ENCODE data around the gene DGKE.

Gene DGKE

DNA sequence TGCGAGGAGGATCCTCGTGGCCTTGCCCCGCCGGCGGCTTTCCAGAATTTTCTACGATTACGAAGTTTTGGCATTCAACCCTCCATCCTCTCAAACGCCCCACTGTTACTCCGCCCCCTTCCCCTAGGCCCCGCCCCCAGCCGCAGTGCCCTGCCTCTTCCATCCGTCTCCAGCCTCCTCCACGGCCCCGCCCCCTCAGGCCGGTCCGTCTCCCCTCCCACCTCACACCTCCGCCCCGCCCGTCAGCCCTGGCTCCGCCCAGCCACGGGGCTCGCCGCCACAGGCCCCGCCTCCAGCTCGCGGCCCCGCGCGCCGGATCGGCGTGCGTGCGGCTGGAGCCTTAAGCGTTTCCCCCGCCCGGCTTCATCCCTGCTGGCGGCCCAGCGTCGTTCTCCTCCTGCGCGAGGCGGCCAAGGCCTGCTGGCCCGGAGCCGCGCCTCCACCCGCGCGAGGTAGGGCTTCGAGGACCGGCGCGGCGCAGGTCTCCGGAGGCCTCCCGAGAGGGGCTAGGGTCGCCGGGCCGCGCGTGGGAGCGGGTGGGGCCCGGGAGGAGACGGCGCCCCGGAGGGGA is at the start of gene DGKE, which contains the start of gene C17orf67:
Gene DGKE (plus strand): TSS at position 343 of the 571 bp plus-strand sequence. CDS start 645 bp downstream, outside the sequence.
Gene C17orf67 (minus strand): TSS at position 112 of the 571 bp plus-strand sequence. CDS start 18,110 bp downstream, outside the sequence.
- peak; percentile 98 for DNase-seq

DNA sequence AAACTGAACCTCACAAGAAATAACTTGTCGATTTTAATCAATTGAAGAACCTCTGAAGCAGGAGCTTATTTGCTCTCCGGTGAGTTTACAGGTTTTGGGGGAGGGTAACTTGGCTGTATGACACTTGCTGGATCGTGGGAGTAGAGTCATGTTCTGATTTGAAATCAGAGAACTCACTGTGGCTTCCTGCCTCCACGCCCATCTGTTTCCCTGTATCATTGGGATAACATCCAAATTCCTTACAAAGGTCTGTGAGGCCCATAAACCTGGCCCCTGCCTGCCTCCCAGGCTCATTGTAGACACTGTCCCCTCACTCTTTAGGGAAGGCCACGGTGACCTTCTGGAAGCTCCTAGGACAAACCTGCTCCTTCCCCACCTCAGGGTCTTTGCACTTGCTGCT is 48.5 kb upstream of the DGKE start:
- peak; percentile 21 for DNase-seq

DNA sequence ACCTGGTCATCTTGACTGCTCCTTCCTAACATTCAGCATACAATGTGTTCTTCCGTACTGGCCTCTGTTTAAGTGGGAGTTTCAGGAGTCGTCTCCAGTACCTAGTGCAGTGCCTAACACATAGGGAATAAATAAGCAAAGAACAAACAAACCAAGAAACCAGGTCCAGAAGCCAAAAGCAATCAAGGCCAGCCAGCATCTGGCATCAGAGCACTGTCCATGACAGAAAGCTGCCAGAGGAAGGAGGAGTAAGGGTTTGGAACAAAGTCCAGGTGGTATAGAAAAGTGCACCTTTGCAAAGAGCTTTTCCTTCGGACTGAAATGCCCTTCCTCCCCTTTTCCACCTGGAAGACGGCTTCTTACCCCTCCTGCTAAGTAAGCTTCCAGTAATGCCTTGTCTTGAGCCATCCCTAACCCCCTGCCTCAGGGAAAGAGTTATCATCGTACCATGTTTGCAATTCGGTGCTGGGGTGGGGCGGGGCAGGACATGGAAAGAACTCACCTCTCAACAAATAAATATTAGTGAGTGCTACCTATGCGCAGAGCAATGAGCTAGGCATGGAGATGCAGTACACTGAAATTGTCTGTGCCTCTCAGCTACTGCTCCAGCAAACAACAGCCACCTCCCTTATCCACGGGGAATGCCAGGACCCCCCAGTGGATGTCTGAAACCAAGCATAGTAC is 47.8 kb upstream of the DGKE start:
- DNase-seq = no peak

DNA sequence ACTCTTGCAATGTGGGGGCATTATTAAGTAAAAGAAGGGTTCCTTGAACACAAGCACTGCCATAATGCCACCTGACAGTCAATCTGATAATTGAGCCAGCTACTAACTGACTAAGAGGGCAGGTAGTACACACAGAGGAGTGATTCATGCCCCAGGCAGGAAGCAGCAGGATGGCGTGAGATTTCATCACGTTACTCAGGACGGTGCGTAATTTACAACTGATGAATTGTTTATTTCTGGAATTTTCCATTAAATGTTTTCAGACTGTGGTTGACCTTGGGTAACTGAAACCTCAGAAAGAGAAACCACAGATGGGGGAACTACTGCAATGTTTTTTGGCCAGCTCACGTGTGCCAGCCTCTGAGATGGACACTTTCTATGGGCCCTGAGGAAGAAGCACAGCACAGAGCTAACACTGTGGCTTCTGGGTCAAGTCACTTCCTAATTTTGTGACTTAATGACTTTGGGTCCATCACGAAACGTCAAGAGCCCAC is 46.9 kb upstream of the DGKE start:
- DNase-seq = peak; percentile 69

GRCh38 chr17:56792267-56792666 is 41.7 kb upstream of the DGKE start:
- no peak for DNase-seq

DNA sequence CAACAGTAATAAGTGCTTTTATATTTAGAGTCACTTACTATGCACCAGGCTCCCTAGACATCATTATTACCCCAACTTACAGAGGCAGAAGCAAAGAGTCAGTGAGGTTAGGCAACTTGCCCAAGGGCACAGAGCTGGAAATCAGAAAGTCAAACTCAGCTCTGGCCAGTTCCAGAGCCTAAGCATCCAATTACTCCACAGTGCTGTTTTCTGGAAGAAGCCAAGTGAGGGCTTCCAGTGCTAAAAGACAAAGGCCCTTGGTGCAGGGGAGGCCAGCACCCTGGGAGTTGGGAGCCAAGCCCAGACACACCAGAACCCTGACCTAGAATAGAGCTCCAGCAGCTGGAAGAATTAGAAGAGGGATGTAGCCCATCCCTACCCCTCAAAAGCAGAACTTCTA is 40.4 kb upstream of the DGKE start:
- no peak for DNase-seq

DNA sequence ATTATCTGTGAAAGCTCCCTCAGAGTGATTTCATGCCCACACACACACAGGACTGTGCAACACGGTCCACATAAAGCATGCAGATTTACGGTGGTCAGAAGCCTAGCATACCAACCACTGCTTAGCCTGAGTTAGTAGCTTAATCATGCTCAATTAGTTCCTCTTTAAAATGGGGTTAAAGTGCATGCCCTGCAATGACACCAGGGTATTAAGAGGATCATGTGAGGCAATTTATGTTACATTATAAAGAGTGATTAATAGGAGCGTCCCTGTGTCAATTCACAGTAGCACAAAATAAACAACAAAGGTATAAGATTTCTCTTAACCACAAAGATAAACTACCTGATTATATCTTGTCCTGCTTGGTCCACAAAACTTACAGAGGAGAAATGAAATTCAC is 40.0 kb upstream of the DGKE start:
- no peak for DNase-seq

DNA sequence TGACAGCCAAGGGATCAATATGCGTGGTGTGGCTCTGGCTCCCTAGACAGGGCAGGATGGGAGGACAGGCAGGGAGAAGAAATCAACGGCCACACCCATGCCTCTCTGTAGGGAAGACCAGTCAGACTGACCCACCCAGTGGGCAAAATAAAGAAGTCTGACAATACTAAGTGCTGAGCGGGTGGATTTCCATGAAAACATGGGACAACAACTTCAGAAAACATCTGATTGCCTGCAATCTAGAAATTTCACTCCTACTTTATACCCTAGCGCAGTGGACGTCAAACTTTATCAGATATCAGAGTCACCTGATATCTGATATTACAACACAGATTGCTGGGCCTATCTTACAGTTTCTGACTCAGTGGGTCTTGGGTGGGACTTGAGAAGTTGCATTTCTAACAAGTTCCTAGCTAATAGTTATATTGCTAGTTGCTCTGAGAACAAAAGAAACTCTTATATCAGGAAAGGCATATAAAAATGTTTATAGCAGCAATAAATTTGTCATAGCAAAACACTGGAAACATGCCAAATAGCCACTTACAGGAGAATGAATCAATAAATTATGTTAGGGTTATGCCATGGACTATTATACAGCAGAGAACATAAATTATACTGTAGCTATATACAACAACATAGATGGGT is 38.6 kb upstream of the DGKE start:
- DNase-seq = peak; percentile 12

DNA sequence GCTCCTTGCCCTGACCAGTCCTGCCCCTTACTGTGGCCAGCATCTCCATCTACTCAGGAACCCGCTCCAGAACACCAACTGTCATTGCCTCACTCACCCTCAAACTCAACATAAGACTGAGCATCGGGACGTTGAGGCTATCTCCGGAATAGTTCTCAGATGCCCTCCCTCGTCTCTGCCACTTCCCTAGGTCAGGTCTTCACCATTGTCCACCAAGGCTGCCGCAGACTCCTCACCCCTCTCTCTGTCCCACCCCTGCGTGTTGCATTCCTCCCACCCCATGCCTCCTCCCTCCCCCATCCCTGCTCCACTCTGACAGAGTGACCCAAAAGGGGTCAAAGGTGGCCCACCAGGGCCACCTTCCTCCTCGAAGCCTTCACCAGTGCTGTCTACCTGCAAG is 37.4 kb upstream of the DGKE start:
- no peak for DNase-seq

- peak; percentile 61 for DNase-seq
Observed at GRCh38 chr17:56798916-56799315, 35.0 kb upstream of the DGKE start.

DNA sequence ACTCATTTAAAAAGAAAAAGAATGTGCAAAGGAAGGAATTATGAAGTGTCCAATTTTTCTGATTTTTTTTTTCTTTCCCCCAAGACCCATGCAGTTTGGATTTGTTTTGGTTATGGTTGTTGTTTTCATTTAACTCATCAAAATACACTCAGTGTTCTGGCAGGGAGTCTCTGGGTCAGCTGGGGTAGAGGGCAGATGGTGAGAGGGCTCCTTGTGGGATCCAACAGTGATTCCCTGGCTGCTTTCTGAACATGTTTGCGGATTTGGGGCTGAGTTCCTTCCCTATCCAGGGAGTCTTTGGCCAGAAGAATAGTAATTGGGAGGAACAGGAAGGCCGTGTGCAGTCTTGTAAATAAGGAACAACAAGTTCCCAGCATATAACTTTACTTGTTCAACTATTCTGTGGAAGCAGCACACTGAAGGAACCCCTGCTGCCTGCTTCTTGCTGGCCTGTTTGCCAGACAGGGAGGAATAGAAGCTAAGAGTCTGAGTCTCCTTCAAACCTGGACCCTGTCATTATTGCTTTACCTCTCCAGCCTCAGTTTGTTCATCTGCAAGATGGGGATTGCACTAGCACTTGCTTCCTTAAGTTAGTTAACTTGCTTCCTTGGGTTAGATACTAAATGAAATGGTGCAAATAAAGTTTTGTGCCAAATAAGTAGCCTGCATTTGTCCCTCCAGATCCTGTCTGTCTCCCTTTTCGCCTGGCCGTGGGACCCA is 32.3 kb upstream of the DGKE start:
- no peak for DNase-seq

DNA sequence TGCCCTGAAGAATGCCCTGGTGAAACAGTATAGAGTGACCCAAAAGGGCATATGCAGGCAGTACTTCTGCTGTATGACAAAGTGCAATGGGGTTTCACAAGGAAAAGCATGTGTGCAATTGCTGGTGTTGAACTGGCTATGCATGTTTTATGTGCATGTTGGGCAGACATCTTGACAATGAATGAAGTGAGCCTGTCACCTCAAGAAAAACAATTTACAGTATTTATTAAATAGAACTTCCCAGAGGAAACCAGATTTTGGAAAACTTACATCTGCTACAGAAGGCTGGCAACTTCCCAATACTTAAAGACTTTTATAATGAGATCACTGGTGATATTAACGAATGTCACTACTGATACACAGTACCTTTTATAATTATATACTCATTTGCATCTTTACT is 30.9 kb upstream of the DGKE start:
- DNase-seq = no peak

DNA sequence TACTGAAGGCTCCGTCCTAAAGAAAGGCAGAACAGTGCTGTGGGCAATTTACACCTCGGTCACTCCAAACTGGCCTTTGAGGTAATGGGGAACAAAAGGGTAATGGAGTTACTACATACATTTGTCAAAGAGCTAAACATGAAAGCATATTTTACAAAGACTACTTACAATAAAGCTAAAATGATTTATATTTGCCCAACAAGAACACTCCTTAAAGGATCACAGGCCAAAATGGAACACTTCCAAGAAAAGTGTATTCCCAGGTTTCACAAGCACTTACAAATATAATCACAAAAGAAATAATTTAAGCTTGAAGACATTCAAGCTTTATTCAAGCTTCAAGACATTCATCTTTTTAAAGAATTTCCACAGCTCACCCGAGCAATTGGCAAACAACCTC is 29.5 kb upstream of the DGKE start:
- DNase-seq = no peak

DNA sequence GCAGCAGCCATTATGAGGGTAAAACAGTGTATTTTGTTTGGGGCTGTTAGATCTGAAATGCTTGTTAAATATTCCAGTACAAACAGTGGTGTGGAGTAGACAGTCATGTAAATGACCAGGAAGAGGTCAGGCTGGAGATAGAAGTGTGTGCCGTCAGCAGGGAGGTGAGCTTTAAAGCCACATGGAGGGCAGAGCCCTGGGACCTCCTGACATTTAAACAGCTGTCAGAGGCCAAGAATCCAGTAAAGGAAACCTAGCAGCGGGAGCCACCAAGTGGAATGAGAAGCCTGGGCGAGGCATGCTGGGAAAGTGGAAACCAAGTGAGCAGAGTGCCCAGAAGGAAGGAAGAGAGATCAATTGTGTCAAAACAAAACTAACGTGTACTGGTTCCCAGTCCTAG is 27.0 kb upstream of the DGKE start:
- no peak for DNase-seq

- no peak for DNase-seq
Observed at GRCh38 chr17:56807723-56808122, 26.2 kb upstream of the DGKE start.

DNA sequence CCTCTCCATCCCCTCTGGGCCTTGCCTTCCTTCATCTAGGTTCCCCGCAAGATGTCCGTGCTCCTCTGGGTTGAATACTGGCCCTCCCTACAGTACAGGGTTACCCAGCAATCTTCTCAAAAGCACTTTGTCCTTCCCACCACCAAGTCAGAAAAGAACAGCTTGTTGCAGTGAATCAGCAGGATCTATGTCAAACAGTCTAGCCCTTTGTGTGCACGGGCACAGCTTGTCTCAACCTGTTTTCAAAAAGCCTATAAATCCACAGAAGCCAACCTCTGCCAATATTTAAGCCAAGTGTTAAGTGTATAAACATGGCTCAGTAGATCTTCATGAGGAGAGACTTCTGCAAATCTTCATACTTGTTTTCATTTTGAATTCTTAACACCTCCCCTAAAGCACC is 25.4 kb upstream of the DGKE start:
- DNase-seq = peak; percentile 87

- DNase-seq = peak; percentile 46
Observed at GRCh38 chr17:56809106-56809819, 24.7 kb upstream of the DGKE start.

- no peak for DNase-seq
Observed at GRCh38 chr17:56809820-56810179, 24.2 kb upstream of the DGKE start.

GRCh38 chr17:56810343-56810742 is 23.6 kb upstream of the DGKE start:
- DNase-seq = peak; percentile 64

GRCh38 chr17:56810891-56811775 is 22.8 kb upstream of the DGKE start:
- DNase-seq = peak; percentile 26

DNA sequence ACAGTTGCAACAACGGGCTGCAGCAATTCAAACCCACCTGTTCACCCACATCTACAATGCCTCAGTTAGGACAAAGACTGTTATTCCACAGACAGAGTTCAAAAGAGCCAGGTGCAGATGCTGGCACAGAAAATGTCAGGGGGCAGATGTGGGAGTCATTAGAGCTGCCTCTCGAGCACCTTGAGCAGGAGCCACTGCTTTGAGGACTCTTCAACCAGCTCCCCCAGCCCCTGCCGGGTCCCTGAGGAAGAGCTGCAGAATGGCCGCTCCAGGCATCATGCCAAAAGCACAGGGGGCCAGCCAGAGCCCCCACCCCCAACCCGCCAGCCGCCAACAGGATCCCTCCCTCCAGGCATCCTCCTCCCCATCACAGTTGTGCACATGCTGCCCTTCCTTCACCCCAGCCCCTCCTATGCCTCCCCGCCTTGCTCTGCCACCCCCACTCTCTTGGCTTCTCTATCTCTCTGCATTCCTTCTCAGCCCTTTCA is 21.0 kb upstream of the DGKE start:
- DNase-seq = peak; percentile 85

GRCh38 chr17:56815711-56816110 is 18.2 kb upstream of the DGKE start:
- no peak for DNase-seq

Data from NCI-H69 (cell line).